GM19397 (cell line): Measurements from ENCODE around the gene TOGARAM2.
"Not testable (repeated sequence)": the region's sequence is repeated elsewhere in the genome, so short reads cannot be mapped to it uniquely, and the experiment has no call there.

Source experiments
- ATAC-seq: cut with Tn5 transposase; IDR thresholded peaks from one replicate; pipeline ENCODE4 v1.9.1; 2021; ENCODE audit warnings: mild to moderate bottlenecking, moderate library complexity; ENCODE audit not compliant: unreplicated experiment

TOGARAM2 gene

DNA sequence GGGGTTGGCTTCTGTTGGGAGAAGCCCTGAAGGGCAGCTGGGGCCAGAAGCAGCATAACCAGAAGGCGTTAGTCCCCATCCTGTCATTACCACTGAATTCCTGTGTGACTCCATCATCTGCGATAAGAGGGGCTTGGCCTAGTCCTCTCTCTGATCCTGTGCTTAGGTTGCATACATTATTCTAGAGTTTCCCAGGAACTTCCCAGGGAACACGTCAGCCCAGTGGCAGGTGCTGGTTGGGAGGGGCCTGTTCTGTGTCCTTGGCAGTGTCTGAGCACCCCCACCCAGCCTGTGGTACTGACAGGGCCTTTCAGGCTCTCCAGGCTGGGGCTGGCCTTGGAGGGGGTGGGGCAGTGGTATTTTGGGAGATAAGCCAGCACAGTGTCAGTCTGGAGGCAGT lies 4.5 kb upstream of the TOGARAM2 start:
- no peak for ATAC-seq

DNA sequence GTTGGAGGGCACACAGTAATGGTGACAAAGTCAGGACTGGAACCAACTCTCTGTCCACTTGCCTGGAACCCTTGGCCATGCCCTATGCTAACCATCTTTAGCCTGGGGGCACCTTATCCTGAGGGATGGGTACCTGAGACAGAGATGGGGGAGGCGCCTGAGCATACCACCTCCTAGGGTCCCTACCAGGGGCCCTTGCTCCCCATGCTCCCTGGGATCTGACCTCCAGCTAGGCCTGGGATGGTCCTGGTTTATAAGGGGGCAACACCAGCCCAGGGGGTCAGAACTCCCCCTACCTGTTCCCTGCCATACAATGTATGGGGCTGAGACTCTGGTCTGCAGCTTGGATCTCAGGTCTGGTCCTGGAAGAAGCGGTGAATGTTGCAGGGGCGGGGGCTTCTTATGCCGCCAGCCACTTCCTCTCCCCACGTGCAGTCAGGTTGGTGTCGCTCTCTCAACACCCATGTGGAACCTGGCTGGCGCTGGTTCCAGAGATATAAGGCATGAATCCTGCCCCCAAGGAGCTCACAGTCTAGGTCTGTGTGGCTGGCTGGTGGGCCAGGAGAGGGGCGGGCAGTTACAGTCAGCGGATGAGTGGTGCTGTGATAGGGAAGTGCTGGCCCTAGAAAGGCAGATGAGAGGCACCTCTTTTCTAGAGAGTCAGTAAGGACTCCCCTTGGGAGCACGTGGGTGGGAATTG lies 3.8 kb upstream of the TOGARAM2 start:
- ATAC-seq: no peak

DNA sequence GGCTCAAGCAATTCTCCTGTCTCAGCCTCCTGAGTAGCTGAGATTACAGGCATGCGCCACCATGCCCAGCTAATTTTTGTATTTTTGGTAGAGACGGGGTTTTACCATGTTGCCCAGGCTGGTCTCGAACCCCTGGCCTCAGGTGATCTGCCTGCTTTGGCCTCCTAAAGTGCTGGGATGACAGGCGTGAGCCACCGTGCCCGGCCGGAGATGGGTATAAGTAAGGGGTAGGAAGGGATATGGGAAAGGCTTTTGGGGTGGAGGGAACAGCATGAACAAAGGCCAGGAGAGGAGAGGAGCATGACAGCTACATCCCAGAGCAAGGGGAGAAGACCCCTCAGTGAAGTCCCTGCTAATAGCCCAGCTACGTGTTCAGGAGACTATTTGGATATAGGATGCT lies 3.1 kb upstream of the TOGARAM2 start:
- ATAC-seq: not testable (repeated sequence)

DNA sequence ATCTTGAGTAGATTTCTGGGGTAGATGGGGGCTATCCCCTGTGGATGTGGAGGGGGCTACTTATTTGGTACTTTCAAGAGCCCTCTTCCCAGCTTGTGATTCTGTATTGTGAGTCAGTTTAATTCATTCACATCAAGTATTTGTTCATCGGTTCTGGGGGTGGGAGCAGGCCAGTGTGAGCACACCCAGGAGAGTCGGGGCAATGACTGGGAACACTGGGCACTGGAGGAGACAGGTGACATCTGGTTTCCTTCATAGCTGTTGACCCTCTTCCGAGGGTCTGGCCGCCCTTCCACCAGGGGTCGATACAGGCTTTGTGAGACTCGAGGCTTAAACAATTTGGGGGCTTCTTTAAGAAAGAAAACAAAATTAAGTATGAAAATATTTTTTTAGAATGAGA lies 2.5 kb upstream of the TOGARAM2 start:
- no peak for ATAC-seq

DNA sequence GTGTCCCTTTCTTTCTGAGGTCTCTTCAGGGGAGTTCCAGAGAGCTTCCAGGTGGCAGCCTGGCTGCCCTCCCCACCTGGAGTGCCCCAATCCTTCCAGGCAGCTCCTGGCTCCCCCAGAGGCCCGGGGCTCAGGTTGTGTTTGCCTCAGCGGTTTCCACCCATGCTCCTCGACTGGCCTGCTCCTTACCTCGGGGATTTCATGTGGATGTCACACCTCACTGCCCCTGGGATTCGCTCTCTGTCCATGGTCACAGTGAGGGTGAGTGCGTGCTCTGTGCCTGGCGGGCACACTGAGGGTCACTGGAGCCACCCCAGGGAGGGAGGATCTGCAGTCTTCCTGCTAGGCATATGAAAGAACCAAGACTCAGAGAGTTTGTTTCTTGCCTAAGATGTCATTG lies 2.1 kb upstream of the TOGARAM2 start:
- no peak for ATAC-seq

DNA sequence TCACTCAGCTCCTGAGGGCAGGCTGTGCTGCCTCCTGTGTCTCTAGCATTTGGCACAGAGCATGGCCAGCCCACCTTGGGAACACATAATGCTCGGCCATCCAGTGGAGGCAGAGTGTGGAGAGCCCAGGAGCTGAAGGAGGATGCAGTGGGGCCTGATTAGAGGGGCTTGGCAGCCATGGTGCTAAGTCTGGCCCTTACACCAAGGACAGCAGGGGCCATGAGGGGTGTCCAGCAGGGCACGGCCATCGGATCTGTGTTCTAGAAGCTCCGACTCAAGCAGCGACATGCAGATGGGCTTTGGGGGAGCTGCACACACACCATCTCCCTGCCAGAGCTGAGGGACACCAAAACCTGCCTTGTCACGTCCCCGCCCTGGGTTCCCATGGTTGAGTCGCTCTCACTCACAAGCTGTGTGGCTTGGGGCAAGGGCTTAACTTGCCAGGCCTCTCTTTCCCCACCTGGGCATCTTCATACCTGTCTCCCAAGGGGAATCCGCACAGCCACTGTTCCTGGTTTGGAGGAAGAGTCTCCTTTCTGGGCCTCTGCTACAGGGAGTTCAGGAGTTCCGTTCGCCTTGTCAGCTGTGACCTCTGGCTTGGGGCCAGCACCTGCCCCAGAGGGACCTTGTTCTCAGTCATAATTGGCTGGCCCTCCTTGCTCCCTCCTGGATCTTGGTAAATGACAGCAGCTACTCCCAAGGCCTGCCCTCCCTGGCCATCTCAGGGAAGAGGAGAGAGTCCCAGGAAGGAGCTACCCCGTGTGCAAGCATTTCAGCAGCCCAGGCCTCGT lies 1.3 kb upstream of the TOGARAM2 start:
- no peak for ATAC-seq

DNA sequence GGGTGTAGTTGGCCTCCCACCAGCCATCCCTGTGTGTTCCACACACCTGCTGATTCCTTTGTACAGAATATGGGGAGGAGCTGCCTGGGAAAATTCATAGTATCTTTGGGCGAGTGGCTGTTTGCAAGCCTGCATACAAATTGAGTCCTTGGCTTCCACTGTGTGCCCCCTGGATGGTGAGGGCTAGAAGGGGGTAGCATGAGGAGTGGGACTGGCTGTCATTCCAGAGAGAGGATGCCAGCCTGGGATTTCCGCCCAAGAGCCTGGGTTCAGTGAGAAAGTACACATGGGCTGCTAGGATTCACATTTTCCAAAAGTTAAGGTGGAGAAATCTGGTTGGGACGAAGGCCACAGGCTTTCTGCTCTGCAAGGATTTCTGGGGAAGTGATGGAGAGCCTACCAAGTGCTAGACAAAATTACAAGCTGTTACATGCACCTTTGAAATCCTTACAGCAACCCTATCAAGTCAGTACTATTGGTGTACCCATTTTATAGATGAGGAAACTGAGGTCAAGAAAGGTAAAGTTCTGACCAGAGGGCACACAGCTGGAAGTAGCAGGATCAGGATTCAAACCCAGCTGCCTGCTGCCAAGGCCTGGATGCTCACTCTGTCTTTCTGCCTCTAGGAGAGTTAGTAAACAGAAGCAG lies 606 bp upstream of the TOGARAM2 start:
- no peak for ATAC-seq

DNA sequence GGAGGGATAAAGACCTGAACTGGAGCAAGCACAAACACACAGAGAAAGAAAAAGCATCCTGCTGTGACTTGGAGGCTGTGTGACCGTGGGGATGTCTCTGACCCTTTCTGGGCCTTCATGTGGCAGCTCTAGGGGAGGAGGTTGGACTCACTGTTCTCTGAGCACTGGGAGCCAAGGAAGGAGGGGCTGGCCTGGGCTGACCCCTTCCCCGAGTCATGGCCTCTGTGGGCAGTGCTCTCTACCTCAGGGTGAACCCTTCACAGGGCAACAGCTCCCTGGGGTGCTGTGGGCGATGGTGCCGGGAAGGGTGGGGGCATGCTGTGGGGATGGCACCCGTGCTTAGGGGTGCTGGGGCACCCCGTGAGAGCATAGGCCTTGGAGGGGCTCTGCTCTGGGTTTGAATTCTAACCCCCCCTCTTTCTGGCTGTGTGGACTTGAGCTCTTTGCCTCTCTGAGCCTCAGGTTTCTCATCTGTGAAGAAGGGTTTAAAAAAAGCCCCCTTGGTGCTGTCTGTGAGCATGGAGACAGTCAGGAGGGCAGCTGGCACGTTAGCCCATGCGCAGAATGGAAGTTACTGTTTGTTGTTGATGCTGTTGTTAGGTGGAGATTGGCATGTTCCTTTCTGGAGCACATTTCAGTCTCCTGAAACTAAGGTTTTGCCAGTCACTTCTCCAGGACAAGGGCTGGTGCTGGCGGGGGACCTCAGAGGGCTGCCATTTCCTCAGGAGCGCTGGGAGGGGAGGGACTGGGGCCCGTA lies 700 bp downstream of the TOGARAM2 start:
- ATAC-seq: no peak

DNA sequence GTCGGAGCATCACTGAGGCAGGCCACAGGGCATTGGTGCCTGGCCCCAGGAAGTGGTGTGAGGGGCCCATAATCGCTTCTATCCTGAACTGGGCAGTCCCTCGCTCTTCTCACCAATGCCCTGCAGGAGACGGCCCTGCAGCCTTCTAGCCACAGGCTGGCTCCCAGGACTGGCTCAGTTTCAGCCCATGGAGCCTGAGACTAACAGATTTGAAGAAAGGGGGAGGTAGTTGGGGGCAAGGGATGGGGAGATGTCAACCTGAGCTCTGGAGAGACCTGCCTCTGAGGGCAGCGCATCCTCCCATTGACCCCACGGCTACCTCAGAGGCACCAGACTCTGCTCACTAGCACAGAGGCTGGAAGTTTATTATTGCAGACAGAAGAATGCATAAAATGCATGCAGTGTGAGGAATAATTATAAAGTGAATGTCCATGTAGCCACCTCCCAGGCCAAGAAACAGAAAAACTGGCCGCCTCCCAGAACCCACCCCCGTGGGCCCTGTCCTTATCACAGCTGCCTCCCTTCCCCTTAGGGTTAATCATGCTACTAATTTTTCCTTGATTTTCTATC lies 1.4 kb downstream of the TOGARAM2 start:
- no peak for ATAC-seq

DNA sequence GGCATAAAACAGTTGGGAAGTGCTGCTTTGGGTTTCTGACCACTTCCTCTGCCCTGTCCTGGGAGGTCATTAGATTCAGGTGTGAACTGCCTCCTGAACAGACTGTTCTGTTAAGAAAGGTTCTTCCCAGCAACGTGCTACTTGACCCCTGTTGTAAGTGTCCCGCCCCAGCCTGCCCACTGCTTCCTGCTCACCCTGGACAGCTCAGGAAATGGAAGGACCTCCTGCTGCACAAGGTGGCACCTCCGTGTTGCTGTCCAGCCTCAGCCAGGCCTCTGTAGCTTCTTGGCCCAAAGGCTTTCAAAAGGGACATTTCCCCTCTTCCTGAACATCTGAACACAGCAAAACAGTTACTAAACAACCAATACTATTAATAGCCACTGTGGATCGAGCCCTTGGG lies 5.3 kb downstream of the TOGARAM2 start:
- no peak for ATAC-seq

DNA sequence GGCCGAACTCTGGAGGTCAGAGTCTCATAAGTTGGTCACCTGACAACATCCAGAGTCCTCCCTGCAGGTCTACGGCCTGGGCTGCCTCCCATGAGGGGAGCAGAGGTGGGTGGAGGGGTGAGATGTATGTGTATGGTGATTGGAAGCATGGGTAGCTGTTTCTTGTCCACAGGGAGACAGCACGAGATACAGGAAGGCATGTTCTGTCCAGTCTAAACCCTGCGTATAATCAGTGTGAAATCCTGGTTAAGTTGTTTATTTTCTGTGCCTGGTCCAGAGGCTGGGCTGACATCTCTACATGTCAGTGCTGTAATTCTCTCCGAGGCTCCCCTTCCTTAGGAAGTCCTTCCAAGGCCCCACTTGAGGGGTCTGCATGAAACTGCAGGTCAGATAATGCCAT lies 8.9 kb downstream of the TOGARAM2 start:
- no peak for ATAC-seq

DNA sequence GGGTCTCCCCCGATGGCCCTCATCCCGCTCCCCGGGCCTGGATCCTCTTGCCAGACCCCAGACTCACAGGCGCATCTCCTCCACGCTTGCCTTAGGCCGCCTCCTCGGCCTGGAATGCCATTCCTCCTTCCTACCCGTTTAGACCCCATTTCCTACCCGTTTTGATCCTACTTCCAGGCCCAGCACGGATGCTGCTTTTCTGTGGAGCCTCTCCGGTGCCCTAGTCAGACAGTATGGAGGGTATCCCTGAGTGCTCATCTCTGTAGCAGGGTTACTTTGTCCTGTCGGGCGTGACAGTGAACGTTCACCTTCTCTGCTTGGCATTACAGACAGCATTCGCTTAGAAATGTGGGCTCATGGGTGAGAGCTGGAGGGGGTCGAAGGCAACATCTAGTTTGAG lies 9.3 kb downstream of the TOGARAM2 start:
- ATAC-seq: no peak

DNA sequence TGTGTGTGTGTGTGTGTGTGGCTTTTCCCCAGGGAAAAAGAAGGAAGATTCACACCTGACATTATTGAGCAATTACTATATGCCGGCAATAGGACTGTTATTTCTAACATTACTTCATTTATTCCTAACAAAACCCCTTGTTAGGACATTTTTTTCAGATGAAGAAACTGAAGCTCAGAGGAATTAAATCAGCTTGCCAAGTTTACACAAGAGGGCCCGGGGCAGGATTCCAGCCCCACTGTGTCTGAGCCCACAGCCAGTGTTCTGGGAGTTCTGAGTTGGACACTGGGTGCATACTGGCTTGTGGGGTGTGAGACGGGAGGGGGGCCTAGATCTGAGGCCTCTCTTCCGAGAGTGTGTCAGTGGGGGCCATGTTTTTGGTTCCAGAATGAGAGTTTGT lies 9.9 kb downstream of the TOGARAM2 start:
- no peak for ATAC-seq

DNA sequence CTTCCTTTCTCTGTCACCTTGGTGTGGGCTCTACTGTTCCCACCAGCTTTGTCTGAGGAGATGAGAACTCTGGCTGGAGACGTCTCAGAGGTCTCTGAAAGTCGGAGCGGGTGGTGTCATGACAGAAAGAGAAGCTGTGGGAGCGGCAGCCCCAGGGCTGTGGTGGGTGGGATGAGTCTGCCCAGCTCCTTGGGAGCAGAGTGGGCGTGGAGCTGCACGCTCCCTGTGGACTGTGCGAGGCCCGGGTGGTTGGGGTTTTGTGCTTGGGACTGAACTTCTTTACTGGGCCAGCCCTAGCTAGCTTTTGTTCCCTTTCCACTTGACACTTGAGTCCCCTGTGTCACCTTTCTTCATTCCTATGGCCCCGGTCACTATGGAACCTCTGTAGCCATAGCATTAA lies 10.4 kb downstream of the TOGARAM2 start:
- ATAC-seq: no peak

DNA sequence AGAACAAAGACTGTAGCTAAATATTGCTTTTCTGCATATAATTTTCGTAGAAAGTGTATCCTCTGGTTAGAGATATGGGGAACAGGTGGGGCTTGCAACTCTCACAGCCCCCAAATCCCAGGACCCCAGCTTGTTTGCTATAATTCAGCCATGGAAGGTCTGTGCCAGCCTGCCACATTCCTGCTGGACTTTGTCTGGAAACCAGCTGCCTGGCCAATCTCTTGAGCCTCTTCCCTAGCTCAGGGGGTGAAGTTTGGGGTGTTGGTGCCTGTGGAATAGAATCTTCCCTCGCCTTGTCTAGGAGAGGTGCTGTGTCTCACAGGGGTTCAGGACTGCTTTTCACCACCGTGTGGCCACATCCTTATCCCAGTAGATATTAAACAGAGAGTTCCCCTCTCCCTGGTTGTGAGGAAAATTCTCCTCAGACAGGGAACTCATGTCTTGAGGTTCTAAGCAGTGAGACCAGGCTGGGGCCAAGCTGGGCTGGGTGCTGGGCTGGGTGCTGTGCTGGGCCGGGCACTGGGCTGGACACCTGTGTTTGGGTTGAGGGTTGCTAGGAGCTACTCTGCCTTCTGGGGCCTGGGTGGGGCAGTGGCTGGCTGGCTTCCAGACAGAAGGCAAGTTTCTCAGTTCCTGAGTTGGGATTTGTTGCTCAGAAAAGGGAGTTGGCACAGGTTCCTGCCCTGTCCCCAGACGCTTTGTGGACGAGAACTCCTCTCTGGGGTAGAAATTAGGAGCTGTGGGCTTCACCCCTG lies 12.3 kb downstream of the TOGARAM2 start:
- no peak for ATAC-seq

DNA sequence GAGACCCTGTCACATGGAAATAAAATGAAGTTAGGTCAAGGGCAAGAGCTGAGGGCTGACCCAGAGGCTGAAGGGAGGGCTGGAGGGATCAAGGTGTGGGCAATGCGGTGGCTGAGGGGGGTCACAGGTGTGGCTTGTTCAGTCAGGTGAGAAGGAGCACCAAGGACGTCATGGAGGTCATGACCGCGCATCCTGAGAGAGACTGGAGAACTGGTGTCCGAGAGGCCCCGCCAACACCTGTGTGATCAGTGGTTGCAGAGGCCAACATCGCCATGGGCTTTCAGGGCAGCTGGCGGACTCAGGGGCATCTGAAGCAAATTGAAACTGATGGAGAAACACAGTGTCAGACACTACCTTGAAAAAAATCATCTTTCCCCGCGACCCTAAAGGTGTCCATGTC lies 13.0 kb downstream of the TOGARAM2 start:
- no peak for ATAC-seq

DNA sequence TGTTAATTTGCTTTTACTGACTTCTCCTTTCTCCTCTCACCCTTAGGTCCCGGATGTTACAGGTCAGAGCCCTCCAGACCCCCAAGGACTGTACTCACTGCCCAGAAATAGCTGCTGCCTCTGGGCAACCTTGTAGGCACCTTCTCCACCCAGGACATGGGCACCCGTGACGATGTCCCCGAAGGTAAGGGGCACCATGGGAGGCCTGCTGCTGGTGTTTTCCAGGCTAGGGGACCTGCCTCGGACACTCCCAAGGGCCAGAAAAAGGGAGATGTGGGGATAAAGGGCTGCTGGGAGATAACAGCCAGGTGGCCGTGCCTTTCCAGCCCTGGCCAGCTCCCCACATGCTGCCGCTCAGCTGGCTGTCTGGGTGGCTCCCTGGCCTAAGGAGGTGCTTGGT lies 13.6 kb downstream of the TOGARAM2 start:
- no peak for ATAC-seq

DNA sequence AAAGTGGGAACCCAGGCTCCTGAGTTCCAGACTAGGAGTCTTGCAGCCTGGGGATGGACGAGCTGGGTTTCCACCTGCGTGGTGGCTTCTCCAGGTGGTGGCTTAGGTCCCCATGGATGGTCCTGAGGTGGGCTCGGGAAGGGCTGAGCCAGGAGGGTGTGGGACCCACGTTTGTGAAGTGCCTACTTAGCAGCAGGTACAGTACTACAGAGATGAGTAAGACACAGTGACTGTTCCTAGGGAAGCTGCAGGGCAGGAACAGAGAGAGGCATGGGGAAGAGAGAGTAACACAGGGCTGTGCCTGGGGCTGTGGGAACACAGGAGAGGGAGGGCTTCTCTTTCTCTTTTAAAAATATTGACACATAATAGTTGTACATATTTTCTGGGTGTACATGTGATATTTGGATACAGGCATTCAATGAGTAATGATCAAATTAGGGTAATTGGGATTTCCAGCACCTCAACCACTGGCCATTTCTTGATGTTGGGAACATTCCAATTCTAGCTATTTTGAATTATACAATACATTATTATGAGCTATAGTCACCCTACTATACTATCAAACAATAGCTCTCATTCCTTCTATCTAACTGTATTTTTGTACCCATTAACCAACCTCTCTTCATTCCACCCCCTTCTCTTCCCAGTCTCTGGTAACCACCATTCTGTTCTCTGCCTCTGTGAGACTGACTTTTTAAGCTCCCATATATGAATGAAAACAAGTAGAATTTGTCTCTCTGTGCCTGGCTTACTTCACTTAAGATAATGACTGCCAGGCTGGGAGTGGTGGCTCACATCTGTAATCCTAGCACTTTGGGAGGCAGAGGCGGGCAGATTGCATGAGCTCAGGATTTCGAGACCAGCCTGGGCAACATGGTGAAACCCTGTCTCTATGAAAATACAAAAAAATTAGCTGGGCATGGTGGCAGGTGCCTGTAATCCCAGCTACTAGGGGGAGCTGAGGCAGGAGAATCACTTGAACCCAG lies 15.0 kb downstream of the TOGARAM2 start:
- ATAC-seq: no peak

DNA sequence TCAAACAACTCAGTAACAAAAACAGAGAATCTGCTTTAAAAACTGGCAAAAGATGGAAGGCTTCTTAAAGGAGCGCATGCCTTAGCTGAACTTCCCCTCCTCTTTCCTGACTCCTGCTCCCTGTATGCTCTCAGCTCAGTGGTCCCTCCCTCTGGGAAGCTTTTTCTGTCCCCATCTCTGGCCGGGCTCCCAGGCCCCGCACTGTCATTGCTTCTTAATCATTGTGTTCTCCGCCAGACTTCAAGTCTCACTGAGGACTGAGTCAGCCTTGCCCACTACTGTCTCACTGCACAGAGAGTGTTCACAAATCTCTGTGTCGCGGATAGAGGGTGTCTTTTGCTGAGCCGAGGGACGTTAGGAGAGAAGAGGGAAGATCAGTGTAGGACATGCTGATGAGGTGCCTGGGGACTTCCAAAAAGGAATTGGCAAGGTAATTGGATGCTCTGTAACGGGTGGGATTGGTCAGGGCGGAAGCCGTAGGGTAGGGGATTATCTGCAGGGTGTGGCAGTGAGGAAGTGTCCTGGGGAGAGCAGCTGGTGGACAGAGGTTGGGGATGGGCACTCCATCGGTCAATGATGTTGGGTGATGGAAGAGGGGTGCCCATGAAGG lies 16.2 kb downstream of the TOGARAM2 start:
- ATAC-seq: no peak
